GM21619 (cell line): ENCODE measurements around the gene DOCK4.

Source experiments
- ATAC-seq: cut with Tn5 transposase; IDR thresholded peaks from one replicate; pipeline ENCODE4 v1.9.1; 2021; ENCODE audit not compliant: unreplicated experiment

Gene DOCK4

GRCh38 chr7:112052993-112053736 is 153.0 kb downstream of the DOCK4 start:
- no peak for ATAC-seq

DNA sequence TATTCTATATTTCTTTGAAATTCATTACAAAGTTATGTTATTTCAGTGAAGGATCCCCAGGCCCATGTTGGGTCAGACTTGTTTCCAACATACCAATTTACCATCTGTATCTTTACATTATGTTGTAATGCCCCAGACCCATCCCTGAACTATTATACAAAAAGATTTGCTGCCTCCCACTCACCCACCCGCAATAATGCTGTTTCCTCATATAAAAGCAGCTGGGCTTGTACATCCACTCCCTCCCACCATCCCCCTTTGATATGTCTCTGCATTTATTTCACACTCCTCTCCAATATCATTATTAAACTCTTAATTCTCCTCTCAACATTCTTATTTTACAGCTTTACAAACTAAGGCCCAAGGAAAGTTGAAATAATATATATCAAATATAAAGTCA is 153.7 kb downstream of the DOCK4 start:
- ATAC-seq, result no peak

DNA sequence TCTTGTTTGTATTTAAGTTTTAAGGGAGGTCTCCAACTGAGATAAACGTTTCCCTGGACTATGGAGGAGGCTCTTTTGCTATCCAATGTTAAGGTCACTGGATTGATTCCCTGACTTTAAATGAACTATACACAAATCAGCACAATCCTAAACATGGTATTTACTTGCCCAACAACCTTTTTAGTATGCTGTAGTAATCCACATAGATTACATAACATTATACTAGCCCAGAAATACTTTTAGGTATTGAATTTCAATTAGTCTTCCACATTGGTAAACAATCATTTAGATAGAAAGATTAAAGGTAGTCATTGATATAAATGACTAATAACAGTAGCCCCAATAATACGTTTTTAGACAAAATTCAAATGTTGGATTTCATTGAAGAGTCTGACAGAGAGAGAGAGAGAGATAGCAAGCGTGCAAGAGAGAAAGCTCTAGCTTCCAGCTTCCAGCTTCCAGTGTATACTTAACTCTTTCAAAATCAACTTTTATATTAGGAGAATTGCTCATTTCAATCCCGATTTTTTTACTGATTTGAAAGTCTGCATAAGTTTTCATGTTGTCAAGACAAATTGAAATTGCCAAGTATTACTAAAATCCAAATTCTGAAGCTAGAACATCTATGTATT is 155.8 kb downstream of the DOCK4 start:
- no peak for ATAC-seq

GRCh38 chr7:112049555-112050249 is 156.5 kb downstream of the DOCK4 start:
- ATAC-seq, result no peak

DNA sequence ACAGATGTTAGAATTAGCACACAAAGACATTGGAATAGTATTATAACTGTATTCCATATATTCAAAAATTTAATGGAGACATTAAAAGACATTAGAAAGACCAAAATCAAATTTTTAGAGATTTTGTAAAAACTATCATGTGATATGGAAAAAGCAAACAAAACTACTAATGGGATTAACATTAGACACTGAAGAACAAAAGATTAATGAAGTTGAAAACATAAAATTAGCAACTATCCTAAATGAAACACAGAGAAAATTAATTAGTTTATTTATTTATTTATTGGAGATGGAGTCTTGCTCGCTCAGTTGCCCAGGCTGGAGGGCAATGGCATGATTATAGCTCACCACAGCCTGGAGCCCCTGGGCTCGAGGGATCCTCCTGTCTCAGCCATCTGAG is 158.8 kb downstream of the DOCK4 start:
- ATAC-seq, result no peak

GRCh38 chr7:112045222-112045621 is 161.0 kb downstream of the DOCK4 start:
- no peak for ATAC-seq

- no peak for ATAC-seq
Observed at GRCh38 chr7:112042631-112043030, 163.6 kb downstream of the DOCK4 start.

GRCh38 chr7:112038353-112038752 is 167.8 kb downstream of the DOCK4 start:
- ATAC-seq, result no peak

GRCh38 chr7:112036071-112036470 is 170.1 kb downstream of the DOCK4 start:
- no peak for ATAC-seq

DNA sequence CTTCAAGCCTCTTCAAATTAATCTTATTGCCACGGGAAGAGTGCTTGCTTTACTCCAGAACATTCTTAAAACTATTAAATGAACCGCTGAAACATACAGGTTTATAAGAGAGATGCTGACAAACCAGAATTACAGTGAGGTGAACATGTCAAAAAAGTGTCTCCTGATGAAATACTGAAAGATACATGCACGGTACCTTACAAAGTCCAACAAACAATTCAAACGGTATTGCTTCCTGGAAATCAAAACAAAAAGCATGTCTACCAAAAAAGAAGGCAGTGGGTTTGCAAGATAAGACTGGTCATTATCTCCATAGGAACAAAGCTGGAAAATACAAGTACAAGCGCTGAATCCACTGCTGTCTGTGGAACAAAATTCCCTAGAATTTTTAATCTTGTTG is 174.5 kb downstream of the DOCK4 start:
- ATAC-seq, result no peak

GRCh38 chr7:112025556-112025955 is 180.6 kb downstream of the DOCK4 start:
- ATAC-seq, result no peak

- no peak for ATAC-seq
Observed at GRCh38 chr7:112023786-112024185, 182.4 kb downstream of the DOCK4 start.

- no peak for ATAC-seq
Observed at GRCh38 chr7:112023282-112023681, 182.9 kb downstream of the DOCK4 start.

GRCh38 chr7:112022128-112022527 is 184.1 kb downstream of the DOCK4 start:
- no peak for ATAC-seq

DNA sequence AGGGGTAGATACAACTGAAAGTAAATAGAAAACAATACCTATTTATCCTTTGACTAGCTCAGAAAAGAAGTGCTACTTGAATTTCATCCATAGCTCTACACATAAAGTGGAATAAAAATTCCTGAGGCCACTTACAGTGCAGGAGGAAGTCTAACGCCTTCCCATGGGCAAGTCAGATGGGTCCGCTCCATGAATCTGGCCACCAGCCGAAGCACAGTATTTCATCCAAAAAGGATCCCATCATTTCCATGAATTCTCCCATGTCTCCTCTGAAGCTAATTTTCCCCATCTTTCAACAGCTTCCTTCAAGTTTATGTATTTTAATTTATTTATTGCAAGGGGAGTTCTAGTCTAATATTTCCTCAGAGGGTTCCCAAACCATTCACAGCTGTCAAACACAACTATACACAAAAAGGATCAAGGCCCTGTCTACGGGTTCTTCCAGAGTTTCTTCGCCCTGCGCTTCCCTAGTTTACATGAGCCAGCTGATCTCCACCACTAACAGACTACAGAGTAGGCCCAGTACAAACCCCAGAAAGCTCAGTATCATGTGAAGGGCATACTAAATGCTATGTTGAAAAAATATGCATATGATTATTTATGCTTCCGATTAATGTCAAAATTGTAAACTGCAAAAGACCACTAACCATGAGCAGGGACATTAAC is 184.7 kb downstream of the DOCK4 start:
- ATAC-seq, result no peak

GRCh38 chr7:112020800-112021199 is 185.4 kb downstream of the DOCK4 start:
- ATAC-seq, result no peak

DNA sequence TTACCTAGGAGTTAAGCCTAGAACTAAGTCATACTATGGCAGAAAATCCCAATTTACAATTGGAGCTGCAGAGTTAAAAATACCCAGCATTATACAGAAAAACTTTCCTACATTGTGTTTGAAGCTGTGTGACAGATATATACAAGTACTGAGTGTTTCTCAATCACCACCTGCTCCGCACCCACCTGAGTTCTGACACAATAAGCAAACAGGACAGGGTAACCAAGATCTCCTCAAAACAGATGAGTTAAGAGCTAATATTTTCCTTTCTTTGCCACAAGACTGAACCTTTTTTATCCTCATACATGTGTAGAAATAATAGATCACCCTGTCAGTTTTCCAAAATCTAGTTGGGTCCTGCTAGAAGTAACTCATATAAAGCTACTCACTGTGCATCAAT is 186.3 kb downstream of the DOCK4 start:
- no peak for ATAC-seq

DNA sequence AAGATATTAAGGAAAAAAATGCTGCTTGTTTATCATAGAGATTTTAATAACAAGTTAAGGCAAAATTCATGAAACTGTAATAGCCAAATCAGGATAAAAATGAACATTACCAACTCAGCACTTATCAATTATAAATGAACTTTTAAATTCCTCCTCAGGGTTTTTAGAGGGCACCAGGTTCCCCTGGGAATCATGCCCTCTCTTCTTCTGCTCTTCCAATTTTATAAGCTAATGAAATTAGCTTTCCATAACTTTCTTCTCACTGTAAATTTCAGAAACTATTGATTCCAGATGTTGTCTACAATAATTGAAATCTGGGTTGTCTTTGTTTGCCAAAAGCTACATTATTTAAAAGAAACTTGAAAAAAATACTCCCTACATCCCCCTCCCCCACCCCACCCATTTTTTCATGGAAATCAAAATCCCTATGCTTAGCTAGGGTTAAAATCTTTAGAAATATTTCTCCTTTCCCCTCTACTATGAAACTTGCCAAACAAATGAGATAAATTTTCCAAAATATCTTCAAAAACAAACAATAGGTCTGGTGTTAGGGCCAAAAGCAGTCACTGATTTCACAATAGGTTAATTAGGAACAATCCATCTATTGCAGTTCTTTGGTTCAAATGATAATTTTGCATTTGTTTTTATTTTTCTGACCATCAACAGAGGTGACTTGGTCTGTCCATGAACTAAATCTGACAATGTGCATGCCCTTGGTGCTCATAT is 187.7 kb downstream of the DOCK4 start:
- no peak for ATAC-seq

DNA sequence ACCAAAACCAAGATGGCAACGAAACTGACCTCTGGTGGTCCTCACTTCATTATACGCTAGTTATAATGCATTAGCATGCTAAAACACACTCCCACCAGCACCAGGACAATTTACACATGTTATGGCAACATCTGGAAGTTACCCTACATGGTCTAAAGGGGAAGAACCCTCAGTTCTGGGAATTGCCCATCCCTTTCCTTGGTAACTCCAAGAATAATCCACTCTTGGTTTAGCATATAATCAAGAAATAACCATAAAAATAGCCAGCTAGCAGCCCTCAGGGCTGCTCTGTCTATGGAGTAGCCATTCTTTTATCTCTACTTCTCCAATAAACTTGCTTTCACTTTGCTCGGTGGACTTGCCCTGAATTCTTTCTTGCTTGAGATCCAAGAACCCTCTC is 191.1 kb downstream of the DOCK4 start:
- ATAC-seq, result no peak

- ATAC-seq, result no peak
Observed at GRCh38 chr7:112014347-112014746, 191.9 kb downstream of the DOCK4 start.

DNA sequence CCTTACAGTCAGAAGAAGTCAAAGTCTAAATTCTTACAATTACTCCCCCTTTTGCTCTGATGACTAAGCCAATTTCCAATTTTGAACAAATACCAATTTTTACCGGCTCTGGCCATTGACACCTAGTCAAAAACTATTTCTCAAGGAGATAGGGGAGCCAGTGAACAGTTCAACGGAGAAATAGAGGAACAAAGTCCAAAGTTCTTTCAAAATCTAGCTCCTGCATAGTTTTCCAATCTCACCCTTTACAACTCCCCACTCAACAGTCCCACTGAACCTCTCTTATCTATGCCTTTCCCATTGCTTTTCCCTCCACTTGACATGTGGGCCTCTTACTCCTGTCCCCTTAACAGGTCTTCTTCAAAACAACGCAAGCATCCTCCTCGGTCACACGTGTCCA is 192.9 kb downstream of the DOCK4 start:
- ATAC-seq, result no peak
